Neural crest cell (in vitro differentiated cells): Measurements from ENCODE around the gene RFPL2. TPM values are rescaled to one million over a fixed set of nuclear protein-coding genes. Genes with fewer than 3 reads are reported as not detected.

ENCODE experiments used
- DNase-seq: peaks from one replicate; pipeline ENCODE4 v3.0.0; 2021; ENCODE audit warnings: low read depth, mixed read lengths, low spot score
- H3K27ac Mint-ChIP-seq: one replicate; pipeline ENCODE4 v1.8.0; 2021; ENCODE audit warnings: mild to moderate bottlenecking, mixed read lengths; ENCODE audit not compliant: unreplicated experiment
- H3K27me3 Mint-ChIP-seq: 2 replicates; pipeline ENCODE4 v1.8.0; 2021; ENCODE audit warnings: low read depth, mild to moderate bottlenecking, mixed read lengths
- H3K36me3 Mint-ChIP-seq: 2 replicates; pipeline ENCODE4 v1.8.0; 2021; ENCODE audit warnings: low read depth, mild to moderate bottlenecking, mixed read lengths
- H3K4me1 Mint-ChIP-seq: 2 replicates; pipeline ENCODE4 v1.8.0; 2021; ENCODE audit warnings: mixed read lengths
- H3K4me3 Mint-ChIP-seq: one replicate; pipeline ENCODE4 v1.8.0; 2021; ENCODE audit warnings: mild to moderate bottlenecking, mixed read lengths
- H3K9me3 Mint-ChIP-seq: 2 replicates; pipeline ENCODE4 v1.8.0; 2021; ENCODE audit warnings: mixed read lengths
- CTCF ChIP-seq: fragments of 200-600 bp; sonication (generic); conservative IDR thresholded peaks from 2 replicates; pipeline ENCODE4 v1.5.0; 2021; ENCODE audit warnings: antibody characterized with exemption, mild to moderate bottlenecking
- total RNA-seq: library from RNA; stranded (reverse); gene quantifications from 2 replicates; pipeline ENCODE4 v1.2.1, GENCODE V29; 2021

The RFPL2 gene
- total RNA-seq, 1 donor from 2014 or later: 0.21 TPM

DNA sequence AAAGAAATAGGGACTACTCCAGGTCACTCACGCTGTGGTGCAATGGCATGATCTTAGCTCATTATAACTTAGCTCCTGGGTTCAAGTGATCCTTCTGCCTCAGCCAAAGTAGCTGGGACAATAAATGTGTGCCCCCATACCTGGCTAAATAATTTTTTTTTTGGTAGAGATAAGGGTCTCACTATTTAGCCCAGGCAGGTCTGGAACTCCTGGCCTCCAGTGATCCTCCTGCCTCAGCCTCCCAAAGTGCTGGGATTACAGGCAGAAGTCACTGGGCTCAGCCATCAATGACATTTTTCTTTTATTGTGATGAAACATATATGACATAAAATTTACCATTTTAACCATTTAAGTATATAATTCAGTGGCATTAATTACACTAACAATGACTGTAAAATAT, 39.7 kb upstream of the RFPL2 start:
- no peak for TF ChIP-seq CTCF
- H3K4me1 Mint-ChIP-seq: no peaks in the 10 kb centered on the region
- H3K9me3 Mint-ChIP-seq: no peaks in the 10 kb centered on the region
- no peak overlapping the region for H3K4me3 Mint-ChIP-seq
- no peak overlapping the region for H3K27ac Mint-ChIP-seq
- no peaks in the 10 kb centered on the region for H3K36me3 Mint-ChIP-seq
- DNase-seq: no peak
- H3K27me3 Mint-ChIP-seq: no peaks in the 10 kb centered on the region

DNA sequence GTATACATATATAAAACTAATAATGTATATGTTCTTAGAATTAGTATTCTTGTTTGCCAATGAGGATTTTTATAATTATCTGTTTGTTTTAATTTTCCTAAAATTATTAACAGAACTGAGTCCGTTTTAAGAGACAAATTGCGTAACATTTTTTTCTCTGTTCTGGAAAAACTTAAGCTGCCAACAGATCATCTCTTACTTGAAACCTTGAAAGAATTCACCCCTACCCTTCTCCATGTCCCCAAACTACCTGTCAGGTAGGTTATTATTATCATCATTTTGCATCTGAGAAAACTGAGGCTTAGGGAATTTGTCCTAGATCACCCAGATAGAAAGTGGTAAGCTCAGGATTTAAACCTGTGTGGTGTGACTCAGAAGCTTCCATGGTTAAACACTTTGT, 35.6 kb upstream of the RFPL2 start:
- no peaks in the 10 kb centered on the region for H3K36me3 Mint-ChIP-seq
- no peak for DNase-seq
- H3K4me1 Mint-ChIP-seq: no peaks in the 10 kb centered on the region
- no peaks in the 10 kb centered on the region for H3K9me3 Mint-ChIP-seq
- no peak for TF ChIP-seq CTCF
- no peaks in the 10 kb centered on the region for H3K27me3 Mint-ChIP-seq
- H3K4me3 Mint-ChIP-seq: no peak overlapping the region
- no peak overlapping the region for H3K27ac Mint-ChIP-seq

DNA sequence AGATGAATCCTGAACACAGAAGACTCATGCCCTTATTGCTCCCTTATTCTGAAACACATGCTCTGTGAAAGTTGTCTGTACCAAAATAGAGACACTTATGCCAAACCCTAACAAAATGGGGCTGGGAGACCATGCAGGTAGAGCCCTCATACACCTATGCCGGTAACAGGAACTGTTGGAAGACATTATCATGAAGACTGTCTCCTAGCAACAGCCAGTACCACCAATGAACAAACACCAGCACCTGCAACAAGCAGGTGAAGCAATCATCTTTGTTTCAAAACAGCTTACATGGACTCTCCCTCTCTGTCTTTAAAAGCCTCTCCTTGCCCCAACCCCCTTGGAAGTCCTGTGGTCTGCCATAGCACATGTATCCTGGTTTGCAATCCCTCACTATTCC, 33.0 kb upstream of the RFPL2 start:
- Mint-ChIP-seq H3K36me3 (no peaks in the 10 kb centered on the region), H3K9me3 (no peaks in the 10 kb centered on the region), H3K27ac (no peak overlapping the region), H3K4me3 (no peak overlapping the region), H3K4me1 (peaks cover 6% of the 10 kb centered on the region), H3K27me3 (no peaks in the 10 kb centered on the region)
- no peak for DNase-seq
- TF ChIP-seq CTCF: no peak

DNA sequence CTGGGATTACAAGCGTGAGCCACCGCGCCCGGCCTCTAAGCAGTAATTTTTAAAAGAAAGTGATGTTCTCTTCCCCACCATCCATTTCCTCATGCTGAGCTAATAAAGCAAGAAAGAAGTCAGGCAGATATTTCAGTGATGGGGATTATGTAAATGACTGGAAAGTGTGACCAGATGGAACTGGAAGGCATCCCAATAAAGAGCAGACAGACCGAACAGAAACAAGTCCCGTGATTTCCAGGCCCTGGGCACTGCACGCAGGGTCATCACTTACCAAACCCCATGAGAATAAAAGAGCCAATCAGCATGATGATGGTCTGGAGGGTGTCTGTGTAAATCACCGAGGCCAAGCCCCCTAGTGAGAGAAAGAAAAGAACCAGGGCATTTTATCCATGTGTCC, 32.1 kb upstream of the RFPL2 start:
- Mint-ChIP-seq H3K27me3 (no peaks in the 10 kb centered on the region), H3K4me1 (peaks cover 13% of the 10 kb centered on the region), H3K27ac (no peak overlapping the region), H3K36me3 (no peaks in the 10 kb centered on the region), H3K4me3 (no peak overlapping the region), H3K9me3 (no peaks in the 10 kb centered on the region)
- no peak for TF ChIP-seq CTCF
- no peak for DNase-seq

- DNase-seq: no peak
- no peak for TF ChIP-seq CTCF
- Mint-ChIP-seq H3K9me3 (no peaks in the 10 kb centered on the region), H3K27me3 (peaks cover 18% of the 10 kb centered on the region), H3K36me3 (peaks cover 3% of the 10 kb centered on the region), H3K27ac (no peak overlapping the region), H3K4me3 (no peak overlapping the region), H3K4me1 (peaks cover 13% of the 10 kb centered on the region)
Observed at GRCh38 chr22:32233091-32233490, 28.2 kb upstream of the RFPL2 start.

- DNase-seq: no peak
- H3K9me3 Mint-ChIP-seq: no peaks in the 10 kb centered on the region
- peaks cover 18% of the 10 kb centered on the region for H3K27me3 Mint-ChIP-seq
- peaks cover 13% of the 10 kb centered on the region for H3K4me1 Mint-ChIP-seq
- H3K27ac Mint-ChIP-seq: no peak overlapping the region
- H3K4me3 Mint-ChIP-seq: no peak overlapping the region
- peaks cover 3% of the 10 kb centered on the region for H3K36me3 Mint-ChIP-seq
- TF ChIP-seq CTCF: no peak
Observed at GRCh38 chr22:32232191-32232830, 27.4 kb upstream of the RFPL2 start.
